ENCODE results near the gene C1orf94.

Gene C1orf94

GRCh38 chr1:34237151-34237815 is 60.6 kb downstream of the C1orf94 start:
- in situ Hi-C loops (cut with MboI; ENCODE audit: low pct_unique_long_range_greater_than_20kb, low sequenced_read_pairs, unreplicated experiment) = no loop called here
- no peak for DNase-seq (ENCODE audit: low spot score)
- TF ChIP-seq CTCF (IDR thresholded peaks at IDR 0.05; ENCODE audit: extremely low read depth, insufficient read depth, missing control alignments) = no peak

GRCh38 chr1:34245967-34246366 is 69.3 kb downstream of the C1orf94 start:
- in situ Hi-C loops (cut with MboI; ENCODE audit: low pct_unique_long_range_greater_than_20kb, low sequenced_read_pairs, unreplicated experiment) = no loop called here
- no peak for TF ChIP-seq CTCF (IDR thresholded peaks at IDR 0.05; ENCODE audit: extremely low read depth, insufficient read depth, missing control alignments)
- no peak for DNase-seq (ENCODE audit: low spot score)

- in situ Hi-C loops (cut with MboI; ENCODE audit: low pct_unique_long_range_greater_than_20kb, low sequenced_read_pairs, unreplicated experiment) = no loop called here
- no peak for DNase-seq (ENCODE audit: low spot score)
- TF ChIP-seq CTCF (IDR thresholded peaks at IDR 0.05; ENCODE audit: extremely low read depth, insufficient read depth, missing control alignments) = no peak
Observed at GRCh38 chr1:34250342-34250741, 73.6 kb downstream of the C1orf94 start.

GRCh38 chr1:34262023-34262853 is 85.5 kb downstream of the C1orf94 start:
- in situ Hi-C loops (cut with MboI; ENCODE audit: low pct_unique_long_range_greater_than_20kb, low sequenced_read_pairs, unreplicated experiment) = no loop called here
- DNase-seq (ENCODE audit: low spot score) = no peak
- TF ChIP-seq CTCF (IDR thresholded peaks at IDR 0.05; ENCODE audit: extremely low read depth, insufficient read depth, missing control alignments) = no peak

- in situ Hi-C loops (cut with MboI; ENCODE audit: low pct_unique_long_range_greater_than_20kb, low sequenced_read_pairs, unreplicated experiment) = no loop called here
- DNase-seq (ENCODE audit: low spot score) = no peak
- no peak for TF ChIP-seq CTCF (IDR thresholded peaks at IDR 0.05; ENCODE audit: extremely low read depth, insufficient read depth, missing control alignments)
Observed at GRCh38 chr1:34262921-34263320, 86.2 kb downstream of the C1orf94 start.

GRCh38 chr1:34263406-34263805 is 86.7 kb downstream of the C1orf94 start:
- TF ChIP-seq CTCF (IDR thresholded peaks at IDR 0.05; ENCODE audit: extremely low read depth, insufficient read depth, missing control alignments) = no peak
- DNase-seq (ENCODE audit: low spot score) = no peak
- in situ Hi-C loops (cut with MboI; ENCODE audit: low pct_unique_long_range_greater_than_20kb, low sequenced_read_pairs, unreplicated experiment) = no loop called here

Measured in GM13977 (cell line).